K562 (cell line): ENCODE data around the gene KRI1. TPM values are rescaled to one million over a fixed set of nuclear protein-coding genes. Genes with fewer than 3 reads are reported as not detected.

Experiments used
- ATF7 ChIP-seq: fragments of 450-650 bp; IDR thresholded peaks from 2 replicates; pipeline ENCODE4 v1.7.1; 2014; ENCODE audit warnings: mild to moderate bottlenecking, moderate library complexity
- CBX1 ChIP-seq: sonication (generic); IDR thresholded peaks from 2 replicates; pipeline ENCODE4 v1.6.1; 2016; ENCODE audit warnings: antibody characterized with exemption, low read depth, mild to moderate bottlenecking
- CXXC5 ChIP-seq: fragments of 250-450 bp; sonication (Bioruptor Pico); IDR thresholded peaks from 2 replicates; pipeline ENCODE4 v1.8.0; 2022; ENCODE audit warnings: inconsistent platforms, mild to moderate bottlenecking, moderate library complexity
- DACH1 ChIP-seq: fragments of 450-650 bp; IDR thresholded peaks from 2 replicates; pipeline ENCODE4 v1.6.1; 2018; ENCODE audit not compliant: partially characterized antibody
- DIDO1 ChIP-seq: fragments of 450-650 bp; IDR thresholded peaks from 2 replicates; pipeline ENCODE4 v1.6.1; 2016; ENCODE audit warnings: low read depth, missing biosample characterization, missing genetic modification characterization
- EGR1 ChIP-seq: fragments of 450-650 bp; conservative IDR thresholded peaks from 2 replicates; pipeline ENCODE4 v1.6.1; 2017; ENCODE audit warnings: mild to moderate bottlenecking
- EZH2 ChIP-seq: IDR thresholded peaks from 2 replicates; pipeline ENCODE4 v1.6.1; 2012; ENCODE audit warnings: low read depth, mild to moderate bottlenecking, inconsistent platforms, low read length, borderline replicate concordance
- JUNB ChIP-seq: fragments of 450-650 bp; formaldehyde crosslinking; conservative IDR thresholded peaks from 2 replicates; pipeline ENCODE4 v1.4.0; 2020; ENCODE audit warnings: mild to moderate bottlenecking
- MAFF ChIP-seq: IDR thresholded peaks from 2 replicates; pipeline ENCODE4 v1.6.1; 2012; ENCODE audit warnings: low read length, improper control_type of control experiment
- PHF21A ChIP-seq: fragments of 450-650 bp; IDR thresholded peaks from 2 replicates; pipeline ENCODE4 v1.6.1; 2017; ENCODE audit warnings: low read depth, borderline replicate concordance
- PML ChIP-seq: IDR thresholded peaks from 2 replicates; pipeline ENCODE4 v1.6.1; 2012; ENCODE audit warnings: low read length, inconsistent platforms
- SIRT6 ChIP-seq: IDR thresholded peaks from one replicate; pipeline ENCODE4 v1.6.1; 2012; ENCODE audit warnings: low read depth, mild to moderate bottlenecking, control low read depth, inconsistent platforms, low read length, moderate library complexity
- SMARCB1 ChIP-seq: IDR thresholded peaks from 2 replicates; pipeline ENCODE4 v1.6.1; 2011; ENCODE audit warnings: improper control_type of control experiment, low read depth; ENCODE audit not compliant: insufficient read length
- SRSF9 ChIP-seq: fragments of 200-400 bp; formaldehyde crosslinking; IDR thresholded peaks from 2 replicates; pipeline ENCODE4 v1.6.1; 2017; ENCODE audit warnings: low read depth, low read length, borderline replicate concordance
- ZBTB1 ChIP-seq: sonication (generic); formaldehyde crosslinking; IDR thresholded peaks from 2 replicates; pipeline ENCODE4 v1.8.1; 2023; ENCODE audit warnings: missing genetic modification reagents, low read depth, mild to moderate bottlenecking, borderline replicate concordance
- ZFP30 ChIP-seq: fragments of 250-450 bp; sonication (Bioruptor Pico); IDR thresholded peaks from 2 replicates; pipeline ENCODE4 v1.8.0; 2022; ENCODE audit warnings: moderate library complexity, mild to moderate bottlenecking, inconsistent platforms, borderline replicate concordance
- ZNF143 ChIP-seq: sonication (generic); formaldehyde crosslinking; IDR thresholded peaks from 2 replicates; pipeline ENCODE4 v1.9.0; 2022; ENCODE audit warnings: mild to moderate bottlenecking, missing genetic modification reagents
- ZNF23 ChIP-seq: fragments of 250-450 bp; sonication (Bioruptor Pico); IDR thresholded peaks from 2 replicates; pipeline ENCODE4 v1.4.0; 2020; ENCODE audit warnings: mild to moderate bottlenecking
- ZNF316 ChIP-seq: fragments of 450-650 bp; IDR thresholded peaks from 2 replicates; pipeline ENCODE4 v1.6.1; 2016
- ZNF644 ChIP-seq: fragments of 200-800 bp; sonication (Bioruptor generic); IDR thresholded peaks from 2 replicates; pipeline ENCODE4 v1.6.1; 2016; ENCODE audit warnings: low read depth, missing genetic modification characterization, missing compliant biosample characterization
- ZNF696 ChIP-seq: fragments of 250-450 bp; sonication (Bioruptor Pico); conservative IDR thresholded peaks from 2 replicates; pipeline ENCODE4 v1.4.0; 2020; ENCODE audit warnings: mild to moderate bottlenecking, moderate library complexity
- ZNF830 ChIP-seq: fragments of 250-450 bp; sonication (Bioruptor Pico); IDR thresholded peaks from 2 replicates; pipeline ENCODE4 v1.5.0; 2021; ENCODE audit warnings: mild to moderate bottlenecking
- polyA plus RNA-seq, 8 experiments: library from polyadenylated mRNA; depleted of rRNA in 4 of 8; stranded (reverse) in 5 of 8; unstranded in 3 of 8; fragments of >200 nt; fragmentation: Nextera tagmentation in 2 of 8; fragmentation: Illumina TruSeq in 1 of 8; extraction: Ambion mirVana in 2 of 8; extraction: Trizol in 1 of 8; gene quantifications; 2 replicates each; pipeline versions ENCODE4 v1.2.1 to v1.2.3, GENCODE V29; 2011 to 2014; ENCODE audit warnings: inconsistent platforms in 1 of 8, missing spikeins in 1 of 8
- total RNA-seq, 7 experiments: library from RNA; depleted of rRNA in 6 of 7; stranded (reverse); fragments of >200 nt in 6 of 7; fragmentation: Illumina TruSeq in 2 of 7; extraction: Trizol in 2 of 7; gene quantifications; 2 replicates each; pipeline versions ENCODE4 v1.2.1 to v1.2.3, GENCODE V29; 2011 to 2021; ENCODE audit warnings: low replicate concordance in 1 of 7
- TF ChIP-seq, protein P1 (sequence below): sonication (generic); IDR thresholded peaks from 2 replicates; pipeline ENCODE4 v1.6.1; 2016
- TF ChIP-seq, protein P2 (sequence below): fragments of 250-450 bp; sonication (Bioruptor Pico); IDR thresholded peaks from 2 replicates; pipeline ENCODE4 v1.4.0; 2020; ENCODE audit warnings: mild to moderate bottlenecking, moderate library complexity
- TF ChIP-seq, protein P3 (sequence below): fragments of 450-650 bp; IDR thresholded peaks from 2 replicates; pipeline ENCODE4 v1.6.1; 2017; ENCODE audit warnings: mild to moderate bottlenecking, moderate library complexity

KRI1 gene
- total and polyA plus RNA-seq, 9 of the 15 experiments (the other 6 are each of a cell fraction or from before 2014, with no cell fraction given) = 1.1 to 50.7 (median 24.7) TPM

DNA sequence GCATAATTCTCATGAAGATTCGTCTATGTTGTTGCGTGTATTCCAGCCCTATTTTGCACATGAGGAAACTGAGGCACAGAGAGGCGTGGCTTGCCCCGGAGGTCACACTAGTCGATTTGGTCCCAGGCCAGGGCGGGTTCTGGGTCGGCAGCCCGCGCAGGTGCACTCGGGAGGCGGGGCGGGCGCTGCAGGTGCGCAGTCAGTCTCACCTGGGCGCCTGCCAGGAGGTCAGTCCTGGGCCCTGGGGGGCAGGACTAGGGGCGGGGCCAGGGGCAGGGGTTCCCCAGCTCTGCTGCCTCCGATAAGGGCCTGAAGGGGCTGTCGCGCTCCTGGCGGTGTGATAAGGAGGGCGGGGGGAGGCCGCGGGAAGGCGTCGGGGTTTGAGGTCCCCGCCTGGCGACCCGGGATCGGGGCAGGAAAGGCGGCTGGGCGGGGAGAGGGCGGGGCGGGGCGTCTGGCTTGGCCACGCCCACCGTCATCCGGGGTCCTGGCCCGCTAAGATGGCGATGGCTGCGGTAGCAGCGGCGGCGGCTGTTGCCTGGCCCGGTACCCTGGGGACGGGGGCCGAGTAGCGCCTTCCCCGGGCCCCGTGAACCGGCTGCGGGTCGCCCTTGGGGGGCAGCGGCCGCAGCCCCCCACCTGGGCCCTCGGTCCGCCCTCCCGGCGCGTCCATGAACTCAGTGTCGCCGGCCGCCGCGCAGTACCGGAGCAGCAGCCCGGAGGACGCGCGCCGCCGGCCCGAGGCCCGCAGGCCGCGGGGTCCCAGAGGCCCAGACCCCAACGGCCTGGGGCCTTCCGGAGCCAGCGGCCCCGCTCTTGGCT lies 22.2 kb downstream of the KRI1 start, which contains the start of gene ATG4D (continued):
- TF ChIP-seq, protein P1, sequence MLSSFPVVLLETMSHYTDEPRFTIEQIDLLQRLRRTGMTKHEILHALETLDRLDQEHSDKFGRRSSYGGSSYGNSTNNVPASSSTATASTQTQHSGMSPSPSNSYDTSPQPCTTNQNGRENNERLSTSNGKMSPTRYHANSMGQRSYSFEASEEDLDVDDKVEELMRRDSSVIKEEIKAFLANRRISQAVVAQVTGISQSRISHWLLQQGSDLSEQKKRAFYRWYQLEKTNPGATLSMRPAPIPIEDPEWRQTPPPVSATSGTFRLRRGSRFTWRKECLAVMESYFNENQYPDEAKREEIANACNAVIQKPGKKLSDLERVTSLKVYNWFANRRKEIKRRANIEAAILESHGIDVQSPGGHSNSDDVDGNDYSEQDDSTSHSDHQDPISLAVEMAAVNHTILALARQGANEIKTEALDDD = no peak
- TF ChIP-seq EZH2 (no peak), SMARCB1 (no peak), ZNF23 (CRISPR knock-in tag) (no peak), DACH1 (peak; percentile 12), EGR1 (0 out of 2 replicates have a peak, but pooled peaks have one; percentile 11), ZNF830 (no peak), ZBTB1 (no peak; the same call in 1 of the 2 replicates), ZNF316 (peak; percentile 22), DIDO1 (tag) (no peak), SRSF9 (no peak), ATF7 (0 out of 2 replicates have a peak, but pooled peaks have one; percentile 29), ZFP30 (no peak), ZNF696 (no peak), MAFF (no peak), ZNF644 (no peak), PML (peak; percentile 39; the same call in 1 of the 2 replicates), ZNF143 (CRISPR knock-in tag) (no peak), JUNB (no peak), SIRT6 (no peak), PHF21A (peak; percentile 8; the same call in 1 of the 2 replicates), CBX1 (no peak), CXXC5 (peak; percentile 93)
- TF ChIP-seq, protein P2, sequence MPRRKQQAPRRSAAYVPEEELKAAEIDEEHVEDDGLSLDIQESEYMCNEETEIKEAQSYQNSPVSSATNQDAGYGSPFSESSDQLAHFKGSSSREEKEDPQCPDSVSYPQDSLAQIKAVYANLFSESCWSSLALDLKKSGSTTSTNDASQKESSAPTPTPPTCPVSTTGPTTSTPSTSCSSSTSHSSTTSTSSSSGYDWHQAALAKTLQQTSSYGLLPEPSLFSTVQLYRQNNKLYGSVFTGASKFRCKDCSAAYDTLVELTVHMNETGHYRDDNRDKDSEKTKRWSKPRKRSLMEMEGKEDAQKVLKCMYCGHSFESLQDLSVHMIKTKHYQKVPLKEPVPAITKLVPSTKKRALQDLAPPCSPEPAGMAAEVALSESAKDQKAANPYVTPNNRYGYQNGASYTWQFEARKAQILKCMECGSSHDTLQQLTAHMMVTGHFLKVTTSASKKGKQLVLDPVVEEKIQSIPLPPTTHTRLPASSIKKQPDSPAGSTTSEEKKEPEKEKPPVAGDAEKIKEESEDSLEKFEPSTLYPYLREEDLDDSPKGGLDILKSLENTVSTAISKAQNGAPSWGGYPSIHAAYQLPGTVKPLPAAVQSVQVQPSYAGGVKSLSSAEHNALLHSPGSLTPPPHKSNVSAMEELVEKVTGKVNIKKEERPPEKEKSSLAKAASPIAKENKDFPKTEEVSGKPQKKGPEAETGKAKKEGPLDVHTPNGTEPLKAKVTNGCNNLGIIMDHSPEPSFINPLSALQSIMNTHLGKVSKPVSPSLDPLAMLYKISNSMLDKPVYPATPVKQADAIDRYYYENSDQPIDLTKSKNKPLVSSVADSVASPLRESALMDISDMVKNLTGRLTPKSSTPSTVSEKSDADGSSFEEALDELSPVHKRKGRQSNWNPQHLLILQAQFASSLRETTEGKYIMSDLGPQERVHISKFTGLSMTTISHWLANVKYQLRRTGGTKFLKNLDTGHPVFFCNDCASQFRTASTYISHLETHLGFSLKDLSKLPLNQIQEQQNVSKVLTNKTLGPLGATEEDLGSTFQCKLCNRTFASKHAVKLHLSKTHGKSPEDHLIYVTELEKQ (CRISPR knock-in tag) = no peak
- TF ChIP-seq, protein P3, sequence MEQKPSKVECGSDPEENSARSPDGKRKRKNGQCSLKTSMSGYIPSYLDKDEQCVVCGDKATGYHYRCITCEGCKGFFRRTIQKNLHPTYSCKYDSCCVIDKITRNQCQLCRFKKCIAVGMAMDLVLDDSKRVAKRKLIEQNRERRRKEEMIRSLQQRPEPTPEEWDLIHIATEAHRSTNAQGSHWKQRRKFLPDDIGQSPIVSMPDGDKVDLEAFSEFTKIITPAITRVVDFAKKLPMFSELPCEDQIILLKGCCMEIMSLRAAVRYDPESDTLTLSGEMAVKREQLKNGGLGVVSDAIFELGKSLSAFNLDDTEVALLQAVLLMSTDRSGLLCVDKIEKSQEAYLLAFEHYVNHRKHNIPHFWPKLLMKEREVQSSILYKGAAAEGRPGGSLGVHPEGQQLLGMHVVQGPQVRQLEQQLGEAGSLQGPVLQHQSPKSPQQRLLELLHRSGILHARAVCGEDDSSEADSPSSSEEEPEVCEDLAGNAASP = no peak
